ENCODE measurements around the gene HLCS.

Gene HLCS

GRCh38 chr21:36915696-36916245, 50.7 kb downstream of the HLCS start:
- no peak for DNase-seq (ENCODE audit: low read depth in 2 of 2)

GRCh38 chr21:36915014-36915695, 51.3 kb downstream of the HLCS start:
- no peak for DNase-seq (ENCODE audit: low read depth in 2 of 2)

GRCh38 chr21:36914244-36915013, 52.0 kb downstream of the HLCS start:
- no peak for DNase-seq (ENCODE audit: low read depth in 2 of 2)

- DNase-seq (ENCODE audit: low read depth in 2 of 2) = no peak
These were observed 53.0 kb downstream of the HLCS start for GRCh38 chr21:36913247-36914169.

GRCh38 chr21:36910581-36911307, 55.7 kb downstream of the HLCS start:
- DNase-seq (ENCODE audit: low read depth in 2 of 2) = no peak

- DNase-seq (ENCODE audit: low read depth in 2 of 2) = no peak
These were observed 56.4 kb downstream of the HLCS start for GRCh38 chr21:36909901-36910561.

GRCh38 chr21:36909423-36909822, 57.0 kb downstream of the HLCS start:
- DNase-seq (ENCODE audit: low read depth in 2 of 2) = no peak

- DNase-seq (ENCODE audit: low read depth in 2 of 2) = no peak
These were observed 58.1 kb downstream of the HLCS start for GRCh38 chr21:36908260-36908908.

- no peak for DNase-seq (ENCODE audit: low read depth in 2 of 2)
These were observed 62.3 kb downstream of the HLCS start for GRCh38 chr21:36904093-36904666.

GRCh38 chr21:36902793-36903192, 63.7 kb downstream of the HLCS start:
- DNase-seq (ENCODE audit: low read depth in 2 of 2) = no peak

- DNase-seq (ENCODE audit: low read depth in 2 of 2) = no peak
These were observed 64.1 kb downstream of the HLCS start for GRCh38 chr21:36902331-36902730.

GRCh38 chr21:36901575-36901974, 64.9 kb downstream of the HLCS start:
- no peak for DNase-seq (ENCODE audit: low read depth in 2 of 2)

- DNase-seq (ENCODE audit: low read depth in 2 of 2) = no peak
These were observed 72.9 kb downstream of the HLCS start for GRCh38 chr21:36893581-36893980.

GRCh38 chr21:36892201-36892600, 74.3 kb downstream of the HLCS start:
- no peak for DNase-seq (ENCODE audit: low read depth in 2 of 2)

- DNase-seq (ENCODE audit: low read depth in 2 of 2) = no peak
These were observed 74.8 kb downstream of the HLCS start for GRCh38 chr21:36891692-36892091.

- DNase-seq (ENCODE audit: low read depth in 2 of 2) = no peak
These were observed 75.3 kb downstream of the HLCS start for GRCh38 chr21:36891121-36891520.

GRCh38 chr21:36890086-36890485, 76.4 kb downstream of the HLCS start:
- no peak for DNase-seq (ENCODE audit: low read depth in 2 of 2)

GRCh38 chr21:36889401-36889800, 77.1 kb downstream of the HLCS start:
- DNase-seq (ENCODE audit: low read depth in 2 of 2) = no peak

GRCh38 chr21:36888466-36888865, 78.0 kb downstream of the HLCS start:
- DNase-seq (ENCODE audit: low read depth in 2 of 2) = no peak

- DNase-seq (ENCODE audit: low read depth in 2 of 2) = no peak
These were observed 78.5 kb downstream of the HLCS start for GRCh38 chr21:36887963-36888362.

All from stimulated activated CD4-positive, alpha-beta T cell treated with anti-CD3 and anti-CD28 coated beads, Interleukin-15, amount 100 ng/mL, for 48 hours (primary cell).